Stimulated activated CD4-positive, alpha-beta T cell treated with anti-CD3 and anti-CD28 coated beads, Interleukin-2, amount 100 ng/mL, for 48 hours (primary cell): Measurements from ENCODE around the gene PLAU.
"Not testable (repeated sequence)": the region's sequence is repeated elsewhere in the genome, so short reads cannot be mapped to it uniquely, and the experiment has no call there.

ENCODE experiments used
- DNase-seq, 2 donors: peaks; one replicate each; pipeline ENCODE4 v3.0.0-alpha.2; 2020

PLAU gene

DNA sequence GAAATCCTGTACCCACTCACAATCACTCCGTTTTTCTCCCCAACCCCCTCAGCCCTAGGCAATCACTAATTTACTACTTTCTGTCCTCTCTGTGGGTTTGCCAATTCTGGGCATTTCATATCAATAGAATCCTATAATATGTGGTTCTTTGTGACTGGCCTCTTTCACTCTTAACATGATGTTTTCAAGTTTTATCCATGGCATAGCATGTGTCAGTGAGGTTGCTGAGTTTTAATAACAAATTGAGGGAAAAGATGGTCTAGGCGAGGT, 11.9 kb downstream of the PLAU start:
- no peak for DNase-seq

DNA sequence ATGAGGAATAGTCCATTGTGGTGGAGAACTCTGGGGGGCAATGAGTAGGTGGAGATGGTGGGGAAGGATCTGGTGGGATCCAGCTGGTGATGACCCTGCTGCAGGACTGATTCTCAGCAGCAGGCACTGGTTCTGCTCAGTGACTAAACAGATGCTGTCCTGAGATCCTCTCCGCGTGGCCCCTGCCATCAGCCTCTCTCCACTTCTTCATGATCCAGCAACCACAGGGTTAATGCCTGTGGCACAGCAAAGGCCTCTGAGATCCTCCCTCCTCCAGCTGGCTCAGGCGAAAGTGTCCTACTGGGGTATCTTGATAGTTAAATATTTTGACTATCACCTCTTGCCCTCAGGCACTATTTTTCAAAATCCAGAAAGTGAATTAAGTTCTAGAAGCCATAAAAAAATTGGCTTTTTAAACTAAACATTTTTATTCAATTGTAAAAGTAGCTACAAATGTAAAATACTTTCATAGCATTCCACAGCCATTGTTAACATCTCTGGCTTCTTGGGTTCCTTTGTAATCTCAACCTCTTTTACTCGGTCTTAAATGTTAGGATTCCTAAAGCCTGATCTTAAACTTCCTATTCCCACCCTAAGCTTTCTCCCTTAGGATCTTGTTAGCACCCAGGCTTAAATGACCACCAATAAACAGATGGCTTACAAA, 13.1 kb downstream of the PLAU start:
- DNase-seq: no peak

DNA sequence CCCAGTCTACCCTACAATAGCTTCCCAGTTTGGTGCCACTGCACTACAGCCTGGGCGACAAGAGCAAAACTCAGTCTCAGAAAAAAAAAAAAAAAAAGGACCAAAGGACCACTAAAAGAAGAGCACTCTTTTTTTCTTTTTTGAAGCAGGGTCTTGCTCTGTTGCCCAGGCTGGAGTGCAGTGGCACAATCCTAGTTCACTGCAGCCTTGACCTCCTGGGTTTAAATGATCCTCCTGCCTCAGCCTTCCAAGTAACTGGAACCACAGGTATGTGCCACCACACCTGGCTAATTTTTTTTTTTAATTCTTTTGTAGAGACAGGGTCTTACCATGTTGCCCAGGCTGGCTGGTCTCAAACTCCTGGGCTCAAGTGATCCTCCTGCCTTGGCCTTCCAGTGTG, 14.0 kb downstream of the PLAU start:
- DNase-seq: no peak

DNA sequence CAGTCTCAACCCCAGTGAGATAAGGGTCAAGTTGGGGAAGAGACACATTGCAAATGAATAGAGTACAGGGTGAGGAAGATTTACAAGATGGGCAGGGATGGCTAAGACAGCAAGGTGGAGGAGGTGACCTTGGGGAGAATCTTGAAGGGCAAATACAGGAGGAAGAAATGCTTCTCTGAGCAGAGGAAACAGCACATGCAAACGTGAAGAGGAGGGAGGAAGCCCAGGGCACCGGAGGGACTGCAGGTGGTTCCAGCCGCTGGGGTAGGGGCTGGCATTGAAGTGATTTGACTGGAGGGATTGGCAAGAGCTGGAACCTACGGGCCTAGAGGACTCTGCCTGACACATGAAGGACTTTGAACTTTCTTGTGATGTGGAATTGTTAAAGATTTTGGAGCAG, 14.6 kb downstream of the PLAU start:
- no peak for DNase-seq

DNA sequence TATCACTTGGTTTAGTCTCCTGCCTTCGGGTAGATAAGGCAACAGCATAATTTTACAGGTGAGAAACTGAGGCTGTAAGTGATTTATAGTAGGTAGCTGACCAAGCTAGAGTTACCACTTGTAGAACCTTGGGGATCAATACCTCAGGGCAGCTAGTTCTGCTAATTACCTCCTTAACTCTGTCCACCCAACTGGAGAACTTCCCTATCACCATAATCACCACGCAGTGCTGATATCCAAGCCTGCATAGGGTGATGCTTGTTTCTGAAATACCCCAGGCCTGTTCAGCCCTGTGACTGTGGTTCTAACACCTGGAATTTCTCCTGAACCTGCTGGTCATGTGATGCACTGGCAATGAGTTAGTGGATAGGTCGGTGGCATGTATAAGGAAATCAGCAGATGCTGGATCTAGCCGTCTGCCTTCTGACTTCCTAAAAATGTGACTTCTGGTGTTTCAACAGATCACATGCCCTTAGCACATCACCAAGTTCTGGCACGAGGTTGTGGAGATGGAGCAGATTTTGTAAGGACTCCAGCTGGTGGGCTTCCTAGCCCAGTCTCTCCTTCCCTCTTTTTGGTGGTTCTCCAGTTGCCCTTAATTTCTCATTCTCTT, 15.3 kb downstream of the PLAU start:
- no peak for DNase-seq

DNA sequence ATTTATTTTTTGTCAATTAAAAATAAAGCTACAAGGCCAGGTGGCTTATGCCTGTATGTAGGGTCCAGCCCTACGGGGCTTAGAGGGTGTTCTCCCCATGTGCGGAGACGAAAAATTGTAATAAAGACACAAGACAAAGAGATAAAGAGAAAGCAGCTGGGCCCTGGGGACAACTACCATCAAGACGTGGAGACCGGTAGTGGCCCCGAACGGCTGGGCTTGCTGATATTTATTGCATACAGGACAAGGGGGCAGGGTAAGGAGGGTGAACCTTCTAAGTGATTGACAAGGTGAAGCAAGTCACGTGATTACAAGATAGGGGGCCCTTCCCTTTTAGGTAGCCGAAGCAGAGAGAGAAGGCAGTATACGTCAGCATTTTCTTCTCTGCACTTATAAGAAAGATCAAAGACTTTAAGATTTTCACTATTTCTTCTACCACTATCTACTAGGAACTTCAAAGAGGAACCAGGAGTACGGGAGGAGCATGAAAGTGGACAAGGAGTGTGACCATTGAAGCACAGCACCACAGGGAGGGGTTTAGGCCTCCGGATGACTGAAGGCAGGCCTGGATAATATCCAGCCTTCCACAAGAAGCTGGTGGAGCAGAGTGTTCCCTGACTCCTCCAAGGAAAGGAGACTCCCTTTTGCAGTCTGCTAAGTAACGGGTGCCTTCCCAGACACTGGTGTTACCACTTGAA, 19.8 kb downstream of the PLAU start:
- not testable (repeated sequence) for DNase-seq

DNA sequence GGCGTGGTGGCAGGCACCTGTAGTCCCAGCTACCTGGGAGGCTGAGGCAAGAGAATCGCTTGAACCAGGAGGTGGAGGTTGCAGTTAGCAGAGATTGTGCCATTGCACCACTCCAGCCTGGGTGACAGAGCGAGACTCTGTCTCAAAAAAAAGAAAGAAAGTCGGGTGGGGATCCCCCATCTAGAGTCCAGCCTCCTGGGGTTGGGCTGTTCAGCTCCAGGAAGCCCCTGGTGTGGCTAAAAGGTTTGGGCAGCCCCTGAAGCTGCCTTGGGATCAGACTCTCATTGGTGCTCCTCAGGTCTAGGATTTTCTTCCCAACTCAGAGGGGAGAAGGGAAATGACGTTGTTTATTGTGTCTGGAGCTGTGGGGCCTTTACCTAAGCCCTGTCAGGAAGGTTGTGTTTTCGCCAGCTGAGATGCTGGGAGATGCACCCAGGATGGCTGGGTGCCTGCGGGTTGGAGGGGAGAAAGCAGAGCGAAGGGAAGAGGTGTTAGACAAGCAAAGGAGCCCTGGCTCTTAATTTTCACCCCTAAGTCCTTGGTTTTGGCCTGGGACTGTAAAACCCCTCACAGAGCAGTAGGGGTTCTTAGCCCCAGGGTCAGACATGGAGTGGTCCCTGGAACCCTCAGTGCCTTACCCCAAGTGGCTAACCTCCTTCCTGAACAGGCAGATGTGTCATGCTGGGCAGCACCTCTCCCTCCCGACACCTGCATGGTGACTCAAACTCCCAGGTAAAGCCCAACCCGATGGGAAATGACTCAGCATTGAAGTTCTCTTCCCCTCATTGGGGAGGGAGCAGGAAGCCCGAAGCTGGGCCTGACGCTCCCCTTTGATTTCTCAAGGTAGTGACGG, 21.1 kb downstream of the PLAU start:
- peak; percentile 24 to 48 for DNase-seq

DNA sequence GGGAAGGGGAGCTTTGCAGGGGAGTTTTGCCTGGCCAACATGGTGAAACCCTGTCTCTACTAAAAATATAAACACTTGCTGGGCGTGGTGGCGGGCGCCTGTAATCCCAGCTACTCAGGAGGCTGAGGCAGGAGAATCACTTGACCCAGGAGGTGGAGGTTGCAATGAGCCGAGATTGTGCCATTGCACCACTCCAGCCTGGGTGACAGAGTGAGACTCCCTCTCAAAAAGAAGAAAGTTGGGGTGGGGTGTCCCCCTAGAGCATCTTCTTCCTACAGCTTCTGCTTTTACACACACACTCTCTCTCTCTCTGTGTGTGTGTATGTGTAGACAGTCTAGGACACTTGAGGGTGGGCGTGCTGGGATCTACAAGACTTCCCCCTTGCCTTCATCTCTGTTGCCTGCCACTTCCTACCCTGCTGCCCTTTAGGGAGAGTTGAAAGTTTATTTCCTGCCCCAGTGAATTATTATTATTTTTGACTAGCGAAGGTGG, 21.7 kb downstream of the PLAU start:
- no peak for DNase-seq

DNA sequence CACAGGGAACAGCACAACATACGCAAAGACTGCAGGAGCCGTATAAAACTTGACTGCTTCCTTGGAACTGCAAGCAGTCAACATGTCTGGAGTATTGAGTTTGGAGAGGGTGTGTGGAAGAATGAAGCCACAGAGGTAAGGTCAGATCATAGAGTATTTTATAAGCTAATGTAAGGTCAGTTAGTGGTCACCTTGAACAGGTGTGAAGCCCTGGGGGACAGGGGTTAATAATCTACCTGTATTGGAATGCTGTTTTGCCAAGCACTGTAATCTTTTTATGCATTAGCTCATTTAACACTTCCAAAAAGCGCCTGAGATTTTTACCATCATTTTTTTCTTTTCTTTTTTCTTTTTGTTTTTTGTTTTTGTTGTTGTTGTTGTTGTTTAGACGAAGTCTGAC, 23.1 kb downstream of the PLAU start:
- DNase-seq: no peak

DNA sequence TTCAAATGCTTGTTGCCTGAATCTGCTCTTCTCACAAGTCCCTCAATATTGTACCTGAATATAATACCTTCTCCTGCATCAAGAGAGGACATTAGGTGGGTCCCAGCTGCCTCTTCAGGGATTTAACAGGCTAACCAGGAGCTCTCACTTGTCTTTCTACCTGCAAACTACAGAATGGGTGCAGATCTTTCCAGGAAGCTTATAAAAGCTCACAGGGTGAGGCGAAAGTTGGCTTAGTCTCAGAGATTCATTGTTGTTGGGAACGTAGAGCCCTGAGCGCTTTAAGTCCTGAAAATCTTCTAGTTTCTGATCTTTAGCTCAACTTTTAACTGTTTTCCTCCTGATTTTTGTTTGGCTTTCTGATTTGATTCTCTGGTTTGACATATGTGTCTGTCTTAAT, 25.0 kb downstream of the PLAU start:
- no peak for DNase-seq

DNA sequence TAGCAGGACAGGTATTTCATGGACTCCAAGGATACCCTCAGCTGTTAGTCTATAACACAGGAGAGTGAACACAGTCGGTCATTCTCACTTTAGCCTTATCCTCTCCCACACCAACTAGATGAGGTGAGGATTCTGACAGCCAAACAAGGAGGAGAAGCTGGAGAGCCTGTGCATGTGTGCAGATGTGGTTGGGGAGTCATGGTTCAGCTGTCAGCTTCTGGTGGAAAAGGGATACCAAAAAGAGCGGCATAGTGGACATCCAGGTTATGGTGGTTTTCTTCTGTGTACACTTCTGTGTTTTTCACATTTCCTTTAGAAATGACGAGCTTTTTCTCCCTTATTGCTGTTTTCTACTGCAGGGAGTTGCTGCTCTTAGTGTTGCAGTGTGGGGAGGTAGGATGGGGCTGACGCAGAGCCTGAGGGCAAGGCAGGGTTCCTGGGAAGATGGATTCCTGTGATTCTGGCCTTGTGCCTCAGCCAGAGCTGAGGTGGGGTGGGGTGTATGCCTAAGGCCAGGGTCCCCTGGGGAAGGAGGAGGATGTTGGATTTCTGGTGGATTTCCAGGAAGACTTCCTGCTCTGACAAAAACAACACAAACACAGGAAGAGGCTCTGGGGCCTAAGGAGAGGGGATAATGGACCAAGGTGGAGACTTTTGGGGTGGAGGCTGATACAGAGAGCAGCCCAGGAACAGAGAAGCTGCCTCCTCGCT, 26.6 kb downstream of the PLAU start:
- DNase-seq: no peak

DNA sequence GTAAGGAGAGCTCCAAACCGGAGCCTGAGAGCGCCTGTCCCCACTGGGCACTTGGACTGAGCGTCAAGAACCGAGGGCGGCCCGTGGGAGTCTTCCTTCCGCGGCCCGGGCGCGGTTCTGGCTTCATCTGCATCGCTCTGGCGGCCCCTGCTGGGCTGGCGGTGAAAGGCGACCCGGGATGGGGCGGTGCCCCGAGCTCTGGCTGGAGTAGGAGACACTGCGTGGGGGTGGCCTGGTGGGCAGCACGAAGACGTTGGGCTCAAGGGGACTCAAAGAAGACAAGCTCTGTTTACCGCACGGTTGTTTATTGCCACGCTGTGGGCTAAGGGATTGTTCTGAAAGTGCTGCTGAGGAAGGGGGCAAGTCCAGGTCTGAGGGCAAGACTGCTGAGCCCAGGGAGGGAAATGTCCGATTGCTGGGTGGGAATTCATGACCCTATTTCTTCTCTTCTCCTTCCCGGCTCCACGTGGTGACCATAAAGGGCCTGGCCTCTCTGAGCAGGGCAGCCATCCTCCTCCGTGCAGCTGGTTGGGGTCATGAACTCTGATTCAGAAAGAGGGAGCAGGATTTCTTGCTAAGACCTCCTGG, 29.8 kb downstream of the PLAU start:
- peak; percentile 85 to 88 for DNase-seq

DNA sequence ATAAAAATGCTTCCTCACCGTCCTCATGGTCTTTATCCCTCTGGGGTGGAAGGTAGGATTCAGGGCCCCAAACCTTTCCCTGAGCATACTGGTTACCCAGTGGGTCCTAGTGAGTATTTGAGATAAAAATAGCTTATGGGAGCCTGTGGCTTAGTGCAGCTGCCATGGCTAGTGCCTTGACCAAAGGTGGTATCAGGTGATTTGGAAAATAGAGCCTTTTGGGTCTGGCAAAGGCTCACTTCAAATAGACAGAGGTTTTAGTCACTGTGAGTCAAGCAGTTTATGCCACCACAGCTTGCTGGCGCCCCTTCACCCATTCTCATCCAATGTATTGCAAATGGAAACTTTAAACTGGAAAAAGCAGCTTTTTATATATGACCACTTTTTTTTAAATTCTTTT, 30.4 kb downstream of the PLAU start:
- DNase-seq: no peak

DNA sequence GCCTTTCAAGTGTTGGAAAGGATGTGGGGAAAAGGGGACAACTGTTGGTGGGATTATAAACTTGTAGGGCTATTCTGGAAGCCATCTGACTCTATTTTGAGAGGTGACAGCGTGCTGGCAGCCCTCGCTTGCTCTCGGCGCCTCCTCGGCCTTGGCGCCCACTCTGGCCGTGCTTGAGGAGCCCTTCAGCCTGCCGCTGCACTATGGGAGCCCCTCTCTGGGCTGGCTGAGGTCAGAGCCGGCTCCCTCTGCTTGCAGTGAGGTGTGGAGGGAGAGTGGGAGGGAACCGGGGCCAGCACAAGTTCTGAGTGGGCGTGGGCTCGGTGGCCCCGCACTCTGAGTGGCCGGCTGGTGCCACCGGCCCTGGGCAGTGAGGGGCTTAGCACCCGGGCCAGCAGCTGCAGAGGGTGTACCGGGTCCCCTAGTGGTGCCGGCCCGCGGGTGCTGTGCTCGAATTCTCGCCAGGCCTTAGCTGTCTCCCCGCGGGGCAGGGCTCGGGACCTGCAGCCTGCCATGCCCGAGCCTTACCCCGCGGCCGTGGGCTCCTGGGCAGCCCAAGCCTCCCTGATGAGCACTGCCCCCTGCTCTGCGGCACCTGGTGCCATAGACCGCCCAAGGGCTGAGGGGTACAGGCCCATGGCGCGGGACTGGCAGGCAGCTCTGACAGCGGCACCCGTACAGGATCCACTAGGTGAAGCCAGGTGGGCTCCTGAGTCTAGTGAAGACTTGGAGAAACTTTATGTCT, 33.6 kb downstream of the PLAU start:
- no peak for DNase-seq

DNA sequence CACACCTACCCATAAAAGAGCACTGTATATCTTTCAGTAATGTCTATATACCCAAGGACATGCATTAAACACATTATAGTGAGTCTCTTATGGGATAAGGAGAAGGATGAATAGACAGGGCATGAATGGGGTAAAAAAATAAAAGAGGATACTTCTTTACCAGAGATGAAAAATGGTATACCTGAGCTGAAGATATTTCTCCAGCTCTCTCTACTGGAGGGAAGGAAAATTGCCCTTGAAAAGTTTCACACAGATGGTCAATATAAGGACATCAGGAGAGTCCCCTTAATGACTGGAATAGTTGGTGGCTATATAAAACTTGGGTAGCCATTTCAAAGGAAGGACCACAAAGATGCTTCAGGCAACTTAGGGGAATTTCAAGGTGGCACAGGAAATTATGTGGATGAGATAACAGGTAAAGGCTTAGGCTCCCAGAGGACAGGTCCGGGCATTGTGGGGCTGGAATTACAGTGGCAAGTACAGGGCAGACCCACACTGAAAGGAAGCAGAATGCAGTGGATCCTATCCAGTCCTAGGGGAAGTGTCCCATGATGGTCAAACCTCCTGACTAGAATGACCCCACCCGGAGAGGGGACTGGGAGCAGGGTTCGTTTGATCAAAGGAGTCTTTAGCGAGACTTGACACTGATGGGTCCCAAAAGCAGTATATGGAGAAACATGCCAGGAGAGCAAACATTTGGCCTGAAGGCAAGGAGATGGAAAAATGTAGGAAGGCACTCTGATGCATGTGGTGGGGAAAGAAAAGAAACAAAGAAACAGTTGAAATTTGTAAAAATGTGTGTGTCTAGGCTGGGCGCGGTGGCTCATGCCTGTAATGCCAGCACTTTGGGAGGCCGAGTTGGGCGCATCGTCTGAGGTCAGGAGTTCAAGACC, 35.6 kb downstream of the PLAU start:
- no peak for DNase-seq

DNA sequence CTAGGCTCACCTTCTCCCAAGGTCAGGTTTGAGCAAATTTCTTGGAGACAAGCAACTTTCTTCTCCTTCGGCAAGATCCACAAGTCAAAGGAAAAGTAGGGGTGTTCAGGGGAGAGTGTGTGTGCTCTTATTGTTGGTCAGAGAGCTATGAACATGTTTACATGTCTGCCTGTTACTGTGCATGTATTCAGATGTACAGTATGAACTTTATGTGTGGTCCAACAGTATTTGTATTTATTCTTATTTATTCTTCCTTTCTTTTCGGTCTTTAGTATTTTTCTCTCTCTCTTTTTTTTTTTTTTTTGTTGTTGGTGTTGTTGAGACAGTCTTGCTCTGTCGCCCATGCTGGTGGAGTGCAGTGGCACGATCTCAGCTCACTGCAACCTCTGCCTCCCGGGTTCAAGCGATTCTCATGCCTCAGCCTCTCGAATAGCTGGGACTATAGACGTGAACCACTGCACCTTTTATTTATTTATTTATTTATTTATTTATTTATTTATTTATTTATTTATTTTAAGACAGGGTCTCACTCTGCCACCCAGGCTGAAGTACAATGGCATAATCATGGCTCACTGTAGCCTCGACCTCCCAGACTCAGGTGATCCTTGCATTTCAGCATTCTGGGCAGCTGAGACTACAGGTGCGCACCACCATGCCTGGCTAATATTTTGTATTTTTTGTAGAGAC, 38.2 kb downstream of the PLAU start:
- no peak for DNase-seq

DNA sequence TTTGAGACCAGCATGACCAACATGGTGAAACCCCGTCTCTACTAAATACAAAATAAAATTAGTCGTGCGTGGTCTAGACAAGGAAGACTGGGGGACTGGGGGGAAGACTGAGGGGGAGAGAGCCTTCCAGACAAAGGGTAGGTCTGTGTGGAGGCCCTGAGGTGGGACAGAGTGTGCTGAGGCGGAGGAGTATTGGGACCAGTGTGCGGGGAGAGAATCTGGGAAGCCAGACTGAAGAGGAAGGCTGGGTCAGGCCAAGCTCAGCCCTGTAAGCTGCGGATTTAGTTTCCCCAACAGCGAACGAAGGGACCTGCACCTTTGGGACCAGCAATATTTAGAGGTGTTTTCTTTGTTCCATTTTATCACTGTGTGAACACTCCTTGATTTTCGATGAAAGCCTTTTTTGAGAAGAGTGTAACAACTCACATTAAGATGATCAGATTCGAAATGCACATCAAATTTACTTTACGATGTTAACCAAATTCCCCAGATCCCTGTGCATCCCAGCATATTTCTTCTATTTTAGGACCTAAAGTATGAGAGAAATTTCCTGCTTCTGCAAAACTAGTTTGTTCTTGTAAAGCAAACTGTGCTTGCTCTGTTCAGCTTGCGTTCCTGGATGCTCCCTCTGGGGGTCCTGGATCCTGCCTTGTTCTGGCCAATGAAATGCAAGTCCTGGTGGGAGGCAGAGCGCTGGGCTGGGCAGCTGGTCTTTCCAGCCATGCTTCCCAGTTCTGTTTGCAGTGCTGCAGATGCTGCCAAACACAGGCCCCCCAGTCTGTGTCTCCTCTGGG, 39.4 kb downstream of the PLAU start:
- DNase-seq: no peak

DNA sequence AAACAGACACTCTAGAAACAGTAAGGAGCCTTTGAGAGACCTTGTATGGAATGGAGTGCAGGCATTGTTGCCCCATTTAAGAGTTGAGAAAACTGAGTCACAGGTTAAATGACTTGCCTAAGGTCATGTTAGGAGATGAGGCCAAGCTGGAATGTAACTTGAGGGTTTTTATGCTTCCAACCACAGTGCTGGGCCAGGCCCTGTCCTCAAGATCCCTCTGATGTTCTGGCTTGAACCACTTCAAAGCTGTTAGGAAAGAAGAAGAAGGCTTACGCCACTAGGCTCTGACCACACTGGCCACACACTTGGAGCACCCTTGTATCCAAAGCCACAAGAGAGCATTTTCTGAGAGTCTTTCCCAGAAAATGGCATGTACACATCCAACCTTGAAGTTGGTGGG, 42.7 kb downstream of the PLAU start:
- DNase-seq: no peak

DNA sequence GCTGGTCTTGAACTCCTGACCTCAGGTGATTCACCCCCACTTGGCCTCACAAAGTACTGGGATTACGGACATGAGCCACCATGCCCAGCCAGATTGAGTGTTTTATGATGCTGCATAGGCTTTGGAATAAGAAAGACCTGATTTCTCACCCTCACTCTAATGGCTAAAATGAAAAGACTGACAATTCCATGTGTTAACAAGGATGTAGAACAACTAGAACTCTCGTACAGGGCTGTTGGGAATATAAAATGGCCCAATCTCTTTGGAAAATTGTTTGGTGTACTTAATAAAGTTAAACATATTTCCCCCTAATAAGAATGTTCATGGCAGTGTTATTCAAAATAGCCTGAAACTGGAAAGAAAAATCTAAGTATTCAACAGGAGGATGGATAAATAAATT, 43.8 kb downstream of the PLAU start:
- no peak for DNase-seq
